HG02981 (cell line): ENCODE results near the gene SAFB2.

Experiments
- ATAC-seq: cut with Tn5 transposase; IDR thresholded peaks from one replicate; pipeline ENCODE4 v1.9.1; 2021; ENCODE audit warnings: mild to moderate bottlenecking, moderate library complexity; ENCODE audit not compliant: unreplicated experiment

SAFB2 gene

DNA sequence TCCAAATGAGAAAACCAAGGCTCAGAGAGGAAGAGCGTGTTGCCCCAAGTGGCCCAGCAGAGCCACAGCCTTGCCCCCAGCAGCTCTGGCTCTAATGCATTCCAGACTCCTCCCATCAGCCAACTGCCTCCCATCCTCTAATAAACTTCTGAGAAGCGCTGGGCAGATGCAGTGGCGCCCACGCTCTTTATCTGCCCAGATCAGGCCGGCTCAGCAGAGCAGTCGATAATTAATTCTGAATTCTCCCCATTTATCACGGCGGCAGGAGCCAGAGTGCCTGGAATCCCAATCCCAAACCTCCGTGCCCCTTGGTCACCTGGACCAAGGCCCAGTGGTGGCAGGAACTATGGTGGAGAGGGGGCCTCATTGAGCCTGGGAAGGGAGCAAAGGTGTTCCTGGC lies 68.7 kb downstream of the SAFB2 start:
- ATAC-seq: no peak

DNA sequence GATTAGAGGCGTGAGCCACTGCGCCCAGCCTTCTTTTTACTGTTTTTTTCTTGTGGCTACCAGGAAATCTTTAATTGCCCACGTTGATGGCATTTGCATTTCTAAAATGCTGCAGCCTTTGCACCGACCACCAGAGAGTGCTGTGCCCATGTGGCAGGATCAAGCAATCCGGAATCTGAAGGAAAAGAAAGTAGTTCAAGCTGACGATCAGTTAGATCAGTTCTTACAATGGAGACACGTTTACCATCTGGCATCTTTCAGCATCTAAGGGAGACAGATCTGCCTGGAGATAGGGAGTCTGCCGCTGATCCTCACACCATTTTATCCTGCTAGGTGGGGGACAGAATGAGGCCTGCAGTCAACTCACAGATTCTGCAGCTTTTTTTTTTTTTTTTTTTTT lies 74.7 kb downstream of the SAFB2 start:
- no peak for ATAC-seq

GRCh38 chr19:5545984-5546383 lies 76.6 kb downstream of the SAFB2 start:
- no peak for ATAC-seq

- no peak for ATAC-seq
Observed at GRCh38 chr19:5545051-5545450, 77.5 kb downstream of the SAFB2 start.

GRCh38 chr19:5542665-5543064 lies 79.9 kb downstream of the SAFB2 start:
- ATAC-seq: no peak

DNA sequence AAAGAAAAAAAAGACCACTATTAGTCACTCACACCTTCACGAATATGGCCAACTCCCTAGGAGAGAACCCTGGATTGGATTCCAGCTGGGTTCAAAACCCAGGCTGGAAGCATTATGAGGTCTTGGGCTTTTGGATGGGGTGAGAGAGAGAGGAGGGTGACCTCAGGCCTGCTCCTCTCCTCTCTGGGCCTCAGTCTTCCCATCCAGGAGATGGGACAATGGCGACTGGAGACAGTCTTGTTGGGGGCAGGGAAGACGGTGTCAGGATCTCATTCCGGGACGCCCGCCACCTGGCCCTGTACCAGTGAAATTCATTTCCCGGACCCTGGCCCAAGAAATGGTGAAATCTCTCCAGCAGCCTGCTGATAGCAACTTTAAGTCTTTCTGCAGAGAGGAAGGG lies 81.1 kb downstream of the SAFB2 start:
- no peak for ATAC-seq

DNA sequence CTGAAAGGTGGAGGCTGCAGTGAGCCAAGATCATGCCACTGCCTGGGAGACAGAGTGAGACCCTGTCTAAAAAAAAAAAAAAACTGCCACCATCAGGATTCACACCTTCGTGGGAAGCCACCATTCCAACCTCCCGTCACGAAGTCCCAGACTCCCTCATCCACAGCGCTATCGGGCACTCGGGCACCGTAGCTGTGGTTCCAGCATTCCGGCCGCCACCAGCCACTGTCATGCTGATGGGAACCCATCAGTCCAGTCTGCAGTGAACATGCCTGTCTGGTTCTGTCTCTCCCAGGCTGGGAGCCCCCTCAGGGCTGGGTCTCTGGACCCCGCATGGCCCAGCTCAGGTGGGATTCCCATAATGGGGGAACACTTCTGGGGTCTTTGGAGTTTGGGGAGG lies 82.4 kb downstream of the SAFB2 start:
- ATAC-seq: no peak

DNA sequence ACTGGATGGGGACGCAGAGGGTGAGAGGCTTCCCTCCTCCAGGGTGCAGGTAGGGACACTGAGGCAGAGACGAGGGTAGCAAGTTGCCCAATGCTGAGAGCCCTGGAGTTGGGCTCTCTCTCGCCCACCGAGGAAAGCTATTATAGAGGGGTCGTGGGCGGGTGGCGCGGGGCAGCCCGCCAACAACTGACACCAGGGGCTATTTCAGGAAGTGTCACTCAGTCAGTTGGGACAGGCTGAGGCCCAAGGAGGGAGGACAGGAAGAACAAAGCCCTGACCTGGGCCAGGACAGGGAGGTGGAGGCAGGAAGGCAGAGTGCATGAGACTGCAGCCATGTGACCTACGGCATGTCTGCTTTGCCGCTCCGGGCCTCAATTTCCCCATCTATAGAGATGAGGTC lies 84.7 kb downstream of the SAFB2 start:
- ATAC-seq: no peak
